DMS114 treated with DMSO at 0.1 percent for 48 hours (cell line): ENCODE measurements around the gene ACSF3.

Experiments used
- DNase-seq: peaks from one replicate; lab custom pipeline; 2025; ENCODE audit not compliant: unreplicated experiment; lab: John Stamatoyannopoulos, UW

The ACSF3 gene

GRCh38 chr16:89093602-89094251, at the start of gene ACSF3:
Gene ACSF3, plus strand, starts transcription at chr16:89093852. Its CDS starts 6,830 bp downstream, at chr16:89100682.
- peak; percentile 19 for DNase-seq

GRCh38 chr16:89044418-89045180, 49.1 kb upstream of the ACSF3 start:
- no peak for DNase-seq

DNA sequence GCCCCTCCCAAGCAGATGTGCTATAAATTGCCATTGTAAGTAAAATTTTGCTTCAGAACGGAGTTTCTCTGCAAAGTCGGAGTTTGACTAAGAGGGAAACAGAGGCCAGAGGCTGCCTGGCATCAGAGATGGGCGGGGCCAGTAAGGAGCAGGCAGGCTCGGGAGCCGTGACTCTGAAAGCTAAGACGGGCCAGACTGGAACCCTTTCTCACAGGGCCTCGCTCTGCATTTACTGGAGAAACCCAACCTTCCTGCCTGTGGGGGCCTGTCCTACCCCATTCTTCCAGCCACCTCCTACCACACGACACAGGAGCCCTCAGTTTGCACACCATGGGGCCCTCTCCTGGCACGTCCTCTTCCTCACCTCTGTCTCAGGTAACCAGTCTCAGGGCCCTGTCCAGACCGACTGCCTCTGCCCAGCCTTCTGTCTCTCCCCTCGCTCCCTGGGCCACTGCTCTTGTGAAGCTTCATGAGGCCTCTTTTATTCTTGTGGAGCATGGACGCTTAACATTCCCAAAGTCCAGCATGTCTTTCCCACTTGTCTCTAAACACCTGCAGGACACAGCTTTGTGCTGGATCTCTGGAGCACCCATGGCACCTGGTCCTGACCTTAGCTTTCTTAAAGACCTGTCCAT, 48.4 kb upstream of the ACSF3 start:
- DNase-seq = no peak

DNA sequence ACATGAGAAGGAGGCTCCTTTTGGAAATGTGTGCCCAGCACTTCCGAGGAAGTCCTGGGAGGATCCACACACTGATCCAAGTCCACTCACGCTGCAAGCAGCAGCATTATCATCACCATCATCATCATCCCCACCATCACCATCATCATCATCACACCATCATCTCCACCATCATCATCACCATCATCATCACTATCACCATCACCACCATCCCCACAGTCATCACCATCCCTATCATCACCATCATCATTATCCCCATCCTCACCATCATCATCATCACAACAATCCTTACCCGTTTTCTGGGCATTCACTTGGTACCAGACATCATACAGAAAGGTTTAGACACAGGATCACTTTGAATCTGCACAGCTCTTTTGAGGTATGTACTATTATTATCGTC, 47.8 kb upstream of the ACSF3 start:
- DNase-seq = no peak

DNA sequence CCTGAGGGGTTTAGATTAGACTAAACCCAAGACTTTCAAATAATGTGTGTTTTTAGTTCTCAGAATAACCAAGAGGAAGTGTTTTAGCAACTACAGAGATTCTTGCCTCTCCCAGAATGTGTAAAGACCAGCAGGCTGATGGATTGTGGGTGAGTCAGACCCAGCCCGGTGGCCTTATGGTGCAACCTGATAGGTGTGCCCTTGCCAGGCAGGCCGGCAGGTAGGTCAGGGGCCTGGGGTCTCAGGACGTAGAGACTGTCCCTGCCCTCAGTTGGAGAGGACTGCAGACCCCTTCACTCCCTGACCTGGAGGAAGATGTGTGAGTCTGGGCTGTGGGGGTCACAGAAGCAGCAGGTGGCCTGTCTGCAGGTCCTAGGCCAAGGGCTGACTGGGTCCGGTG, 47.2 kb upstream of the ACSF3 start:
- no peak for DNase-seq

GRCh38 chr16:89047331-89048089, 46.1 kb upstream of the ACSF3 start:
- DNase-seq = no peak

DNA sequence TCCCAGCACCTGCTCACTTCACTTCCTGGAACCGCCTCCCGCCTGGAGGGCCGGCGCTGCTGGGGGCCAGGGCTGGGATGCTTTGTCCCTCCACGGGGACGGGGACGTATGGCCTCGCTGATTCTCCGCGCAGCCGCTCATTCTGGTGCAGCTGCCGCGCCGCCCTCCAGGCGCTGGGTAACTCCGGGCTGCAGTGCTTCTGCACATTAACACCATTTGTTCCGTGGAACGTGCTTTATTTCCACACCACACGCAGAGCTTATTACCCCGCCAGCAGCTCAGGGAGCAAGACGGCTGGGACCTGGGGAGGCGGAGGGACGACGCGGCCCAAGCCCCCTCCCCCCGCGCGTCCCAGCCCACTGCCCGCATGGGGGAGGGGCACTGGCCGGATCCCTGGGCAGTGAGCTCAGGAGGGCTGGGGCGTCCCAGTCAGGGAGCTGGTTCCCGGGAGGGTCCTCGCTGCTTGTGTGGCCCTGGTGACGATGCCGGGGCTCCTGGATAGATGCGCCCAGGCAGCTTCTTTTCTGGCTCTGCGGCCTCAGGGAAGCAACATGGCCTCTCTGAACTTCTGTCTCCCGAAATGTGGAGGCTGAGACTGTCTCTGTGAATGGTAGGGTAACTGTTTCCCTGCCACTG, 45.4 kb upstream of the ACSF3 start:
- no peak for DNase-seq

GRCh38 chr16:89048871-89049422, 44.7 kb upstream of the ACSF3 start:
- no peak for DNase-seq

DNA sequence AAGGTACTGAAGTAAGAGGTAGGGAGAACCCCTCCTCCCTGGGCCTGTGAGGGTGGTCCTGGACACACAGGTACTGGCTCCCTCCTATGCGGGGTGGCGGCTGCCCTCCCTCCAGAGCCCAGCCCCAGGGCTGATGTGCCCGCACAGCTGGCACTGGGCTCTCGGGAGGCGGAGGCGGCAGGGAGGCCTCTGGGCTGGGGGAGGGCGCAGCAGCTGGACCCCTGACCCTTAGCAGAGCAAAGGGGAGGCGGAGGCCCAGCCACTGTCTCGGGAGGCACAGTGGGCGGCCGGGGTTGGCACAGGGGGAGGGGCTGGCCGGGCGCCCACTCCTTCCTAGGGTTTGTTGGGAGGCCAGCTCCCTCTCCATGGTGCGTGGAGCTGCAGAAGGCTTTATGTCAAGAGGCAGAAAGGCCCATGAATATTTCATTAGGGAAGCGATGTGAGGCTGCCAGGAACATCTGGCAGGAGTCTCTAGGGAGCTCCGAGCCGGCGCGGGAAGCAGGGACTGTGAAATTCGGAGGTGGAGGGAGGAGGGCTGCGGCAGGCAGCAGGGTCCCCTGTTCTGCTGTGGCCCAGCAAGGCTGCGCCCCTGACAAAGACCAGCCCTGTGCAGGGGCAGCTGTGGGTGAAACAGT, 44.1 kb upstream of the ACSF3 start:
- no peak for DNase-seq

DNA sequence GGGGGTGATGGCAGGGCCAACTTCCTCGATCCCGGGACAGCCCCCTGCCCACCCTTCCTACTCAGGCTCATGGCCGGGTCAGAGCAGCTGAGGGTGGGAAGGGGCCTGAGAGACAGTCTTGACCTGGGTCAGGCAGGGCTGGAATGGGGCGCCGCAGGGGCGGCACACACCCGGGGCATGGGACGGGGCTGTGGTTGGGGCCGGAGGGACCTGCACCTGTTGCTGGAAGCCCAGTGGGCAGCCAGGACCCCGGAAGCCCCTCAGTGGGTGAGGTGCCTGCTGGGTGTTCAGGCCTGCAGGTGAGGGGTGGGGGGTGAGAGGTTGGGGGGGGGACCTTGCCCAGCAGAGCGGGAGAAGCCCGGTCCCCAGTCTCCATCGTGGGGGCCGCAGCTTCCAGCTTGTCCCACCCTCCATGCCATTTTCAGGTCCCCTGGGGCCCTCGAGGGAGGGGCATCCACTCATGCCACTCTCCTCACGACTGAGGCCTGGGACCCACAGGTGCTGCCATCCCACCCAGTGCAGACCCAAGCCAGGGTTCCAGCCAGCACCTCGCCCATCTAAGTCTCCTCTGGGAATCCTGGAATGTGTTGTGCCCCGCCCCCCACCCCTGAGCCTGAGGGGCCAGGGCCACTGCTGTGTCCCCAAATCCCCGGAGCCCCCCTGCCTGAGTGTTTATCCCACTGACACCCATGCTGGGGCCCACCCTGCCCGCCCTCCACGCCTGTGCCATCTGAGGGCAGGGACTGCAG, 43.4 kb upstream of the ACSF3 start:
- no peak for DNase-seq

DNA sequence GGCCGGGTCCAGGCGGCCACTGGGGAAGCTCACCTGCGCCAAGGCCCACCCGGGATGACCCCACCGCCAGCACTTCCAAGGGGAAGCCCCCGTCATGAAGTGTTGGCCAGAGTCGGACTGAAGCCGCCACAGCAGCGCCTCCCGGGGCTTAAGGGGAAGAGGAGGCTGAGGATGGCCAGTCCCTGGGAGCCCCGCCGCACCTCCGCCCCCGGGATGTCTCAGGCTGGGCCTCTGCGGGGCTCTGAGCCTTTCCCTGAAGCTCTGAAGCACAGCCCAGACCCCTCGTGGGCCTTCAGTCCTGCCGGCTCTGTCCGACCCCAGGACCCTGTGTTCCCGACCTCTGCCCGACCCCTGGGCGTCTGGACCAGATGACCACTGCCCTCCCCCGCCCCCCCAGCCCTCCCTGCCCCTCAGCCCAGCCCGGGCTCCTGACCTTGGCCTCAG, 42.8 kb upstream of the ACSF3 start:
- DNase-seq = no peak

GRCh38 chr16:89051521-89052166, 42.0 kb upstream of the ACSF3 start:
- no peak for DNase-seq

DNA sequence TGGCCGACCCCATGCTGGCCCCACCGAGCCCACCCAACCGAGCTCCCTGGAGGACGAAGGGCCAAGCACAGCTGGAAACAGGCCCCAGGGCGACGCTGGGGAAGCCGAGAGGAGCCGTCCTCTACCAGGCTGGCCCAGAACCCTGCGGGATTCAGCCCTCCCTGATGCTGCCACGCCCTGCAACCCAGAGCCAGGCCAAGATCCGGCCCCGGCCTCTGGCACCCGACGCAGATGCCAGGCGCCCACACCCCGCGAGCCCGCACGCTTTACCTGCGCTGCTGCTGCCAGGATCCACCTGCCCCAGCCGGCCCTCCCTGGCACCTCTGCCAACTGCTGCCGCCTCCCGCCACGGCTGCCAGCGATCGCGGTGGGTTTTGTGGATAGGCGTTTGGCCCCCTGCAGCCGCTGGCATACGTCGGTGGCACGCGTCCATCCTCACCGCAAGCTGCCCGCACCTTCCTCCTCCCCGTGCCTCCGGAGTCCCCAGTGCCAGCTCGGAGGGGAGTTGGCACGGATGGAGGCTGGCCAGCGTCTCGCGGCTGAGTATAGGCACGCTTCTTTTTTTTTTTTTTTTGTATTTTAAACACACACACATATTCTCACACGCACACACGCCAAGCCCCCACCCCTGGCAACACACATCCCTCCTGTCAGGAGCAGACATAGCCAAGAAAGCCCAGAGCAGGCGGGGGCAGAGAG, 41.3 kb upstream of the ACSF3 start:
- no peak for DNase-seq

- DNase-seq = no peak
Measured at GRCh38 chr16:89052890-89053724, 40.5 kb upstream of the ACSF3 start.

DNA sequence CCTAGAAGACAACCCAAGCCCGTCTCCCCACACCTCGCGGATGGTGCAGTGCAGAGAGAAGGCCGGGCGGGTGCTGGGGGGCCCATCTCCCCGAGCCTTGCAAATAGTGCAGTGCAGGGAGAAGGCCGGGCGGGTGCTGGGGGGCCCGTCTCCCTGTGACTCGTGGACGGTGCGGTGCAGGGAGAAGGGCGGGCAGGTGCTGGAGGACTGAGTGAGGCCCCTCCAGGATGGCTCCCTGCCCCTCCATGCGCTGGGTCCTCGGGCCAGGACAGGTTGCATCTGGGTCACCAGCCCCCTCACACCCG, 40.0 kb upstream of the ACSF3 start:
- no peak for DNase-seq

GRCh38 chr16:89054261-89054661, 39.4 kb upstream of the ACSF3 start:
- no peak for DNase-seq

DNA sequence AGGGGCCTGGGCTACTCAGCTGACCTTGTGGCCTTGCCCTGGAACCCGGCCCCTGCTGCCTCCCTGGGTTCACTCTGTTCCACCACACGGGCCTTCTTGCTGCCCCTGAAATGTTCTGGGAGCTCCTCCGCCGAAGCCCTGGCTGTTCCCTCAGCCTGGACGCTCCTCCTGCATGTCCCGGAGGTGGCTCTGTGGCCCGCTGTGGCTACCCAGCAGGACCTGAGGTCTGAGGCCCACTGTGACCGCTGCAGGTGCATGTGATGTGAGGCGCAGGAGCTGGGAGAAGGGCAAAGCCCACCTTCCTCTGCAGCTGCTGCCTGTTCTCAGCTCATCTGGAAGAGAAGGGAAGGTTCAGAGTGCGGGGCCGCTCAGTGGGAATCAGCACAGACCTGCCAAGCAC, 38.9 kb upstream of the ACSF3 start:
- no peak for DNase-seq

DNA sequence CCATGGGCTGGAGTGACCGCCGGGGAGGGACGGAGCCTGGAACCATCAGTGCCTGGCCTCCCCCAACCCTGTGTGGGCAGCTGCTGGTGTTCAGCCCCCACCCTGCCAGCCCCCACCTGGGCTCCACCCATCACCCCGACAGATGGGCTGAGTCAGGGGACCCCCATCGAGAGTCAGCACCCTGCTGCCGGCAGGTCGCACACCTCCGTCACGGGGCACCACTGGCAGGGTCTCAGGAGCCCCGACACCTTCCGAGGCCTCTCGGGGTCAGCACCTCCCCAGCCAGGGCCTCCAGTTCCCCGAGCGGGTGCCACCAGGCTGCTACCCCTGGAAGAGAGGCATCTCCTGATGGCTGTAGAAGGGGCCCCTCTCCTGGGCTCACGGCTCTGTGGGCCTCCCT, 38.3 kb upstream of the ACSF3 start:
- no peak for DNase-seq
